AG09319 (cell line): ENCODE data around the gene WWTR1.

Experiments
- DNase-seq: peaks from one replicate; pipeline ENCODE4 v3.0.0-alpha.2; 2010; ENCODE audit warnings: low read depth; ENCODE audit errors: extremely low read depth
- TF ChIP-seq, protein P1 (sequence below): IDR thresholded peaks from 2 replicates; pipeline ENCODE4 v1.5.1; 2011; ENCODE audit warnings: low read depth, mild to moderate bottlenecking, inconsistent platforms, low read length, moderate library complexity

The WWTR1 gene

DNA sequence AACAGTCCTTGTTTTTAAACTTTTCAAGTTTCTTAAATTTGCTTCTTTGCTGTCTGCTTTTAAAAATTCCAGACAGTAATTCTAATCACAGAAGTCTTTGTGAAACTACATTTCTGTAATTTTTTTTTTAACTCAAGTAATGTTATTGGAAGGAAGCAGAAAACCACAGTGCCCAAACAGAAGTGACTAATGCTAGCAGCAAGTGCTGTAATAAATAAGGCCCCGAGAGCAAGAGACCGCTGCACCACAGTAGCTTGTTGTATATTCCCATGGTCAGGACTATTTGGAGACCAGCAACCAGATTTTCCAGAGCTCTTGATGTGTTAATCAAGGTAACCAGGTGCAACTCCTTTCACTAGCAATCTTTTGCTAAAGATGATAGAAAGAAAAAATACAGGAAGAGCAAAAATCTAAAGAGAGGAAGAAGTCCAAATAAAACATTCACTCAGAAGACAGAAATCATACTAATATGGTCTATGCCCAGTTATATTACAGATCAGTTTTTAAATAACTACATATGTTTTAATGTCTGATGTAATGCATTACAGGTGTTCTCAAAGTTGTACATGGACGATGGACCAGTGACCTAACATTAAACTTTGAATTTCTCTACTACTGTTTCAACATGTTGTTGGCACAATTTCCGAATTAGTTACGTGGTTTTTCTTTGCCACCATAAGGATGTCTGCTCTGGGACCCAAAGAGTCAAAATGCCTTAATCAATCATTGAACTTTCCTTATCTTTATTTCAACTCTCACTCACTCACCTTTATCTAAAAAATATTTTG lies 36.4 kb downstream of the WWTR1 start:
- peak; percentile 57 for DNase-seq
- TF ChIP-seq, protein P1, sequence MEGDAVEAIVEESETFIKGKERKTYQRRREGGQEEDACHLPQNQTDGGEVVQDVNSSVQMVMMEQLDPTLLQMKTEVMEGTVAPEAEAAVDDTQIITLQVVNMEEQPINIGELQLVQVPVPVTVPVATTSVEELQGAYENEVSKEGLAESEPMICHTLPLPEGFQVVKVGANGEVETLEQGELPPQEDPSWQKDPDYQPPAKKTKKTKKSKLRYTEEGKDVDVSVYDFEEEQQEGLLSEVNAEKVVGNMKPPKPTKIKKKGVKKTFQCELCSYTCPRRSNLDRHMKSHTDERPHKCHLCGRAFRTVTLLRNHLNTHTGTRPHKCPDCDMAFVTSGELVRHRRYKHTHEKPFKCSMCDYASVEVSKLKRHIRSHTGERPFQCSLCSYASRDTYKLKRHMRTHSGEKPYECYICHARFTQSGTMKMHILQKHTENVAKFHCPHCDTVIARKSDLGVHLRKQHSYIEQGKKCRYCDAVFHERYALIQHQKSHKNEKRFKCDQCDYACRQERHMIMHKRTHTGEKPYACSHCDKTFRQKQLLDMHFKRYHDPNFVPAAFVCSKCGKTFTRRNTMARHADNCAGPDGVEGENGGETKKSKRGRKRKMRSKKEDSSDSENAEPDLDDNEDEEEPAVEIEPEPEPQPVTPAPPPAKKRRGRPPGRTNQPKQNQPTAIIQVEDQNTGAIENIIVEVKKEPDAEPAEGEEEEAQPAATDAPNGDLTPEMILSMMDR, result no peak

DNA sequence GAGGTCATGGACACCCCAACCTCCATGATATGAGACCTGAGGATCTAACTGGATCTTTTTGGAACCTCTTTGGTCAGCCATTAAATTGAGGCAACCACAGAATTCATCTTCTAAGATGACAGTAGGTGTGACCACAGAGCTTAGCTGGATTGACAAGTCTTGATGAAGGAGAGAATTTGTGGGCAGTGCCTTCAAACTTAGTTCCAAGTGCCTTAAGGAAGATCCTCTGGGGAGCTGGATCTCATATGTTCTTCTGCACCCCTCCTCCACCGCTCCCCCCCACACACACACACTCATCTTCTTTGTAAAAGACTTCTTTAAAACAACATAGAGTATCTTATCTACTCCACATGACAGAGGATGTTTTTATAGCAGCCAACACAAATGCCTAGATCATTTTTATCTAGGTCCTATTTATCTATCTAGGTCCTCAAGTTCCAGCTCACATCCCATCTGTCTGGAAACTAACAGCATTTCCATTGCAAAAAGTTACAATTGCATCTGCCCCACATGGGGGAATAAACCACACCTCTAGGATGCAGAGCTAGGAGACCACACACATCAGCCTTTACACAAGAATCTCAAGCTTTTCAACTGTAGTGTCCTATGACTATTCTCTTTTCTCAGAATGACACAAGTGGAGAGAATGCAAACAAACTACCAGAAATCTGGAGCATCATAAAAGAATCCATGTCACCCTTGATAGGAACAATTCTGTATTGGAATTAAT lies 37.4 kb downstream of the WWTR1 start:
- DNase-seq, result no peak
- TF ChIP-seq, protein P1, result no peak

DNA sequence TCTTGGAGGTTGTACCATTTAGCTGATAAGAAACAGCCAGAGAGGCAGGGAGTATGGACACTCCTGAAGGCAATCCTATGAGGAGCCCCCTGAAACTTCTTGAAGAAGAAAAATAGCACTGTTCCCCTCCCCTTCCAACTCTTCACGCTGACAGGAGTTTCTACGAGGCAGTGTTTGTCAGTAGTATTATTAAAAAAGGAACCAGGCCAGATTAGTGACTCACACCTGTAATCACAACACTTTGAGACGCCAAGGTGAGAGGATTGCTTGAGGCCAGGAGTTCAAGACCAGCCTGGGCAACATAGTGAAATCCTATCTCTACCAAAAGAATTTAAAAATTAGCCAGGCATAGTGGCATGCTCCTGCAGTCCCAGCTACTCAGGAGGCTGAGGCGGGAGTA lies 38.7 kb downstream of the WWTR1 start:
- TF ChIP-seq, protein P1, result no peak
- DNase-seq, result no peak

GRCh38 chr3:149618151-149619123 lies 39.4 kb downstream of the WWTR1 start:
- TF ChIP-seq, protein P1, result no peak
- no peak for DNase-seq

DNA sequence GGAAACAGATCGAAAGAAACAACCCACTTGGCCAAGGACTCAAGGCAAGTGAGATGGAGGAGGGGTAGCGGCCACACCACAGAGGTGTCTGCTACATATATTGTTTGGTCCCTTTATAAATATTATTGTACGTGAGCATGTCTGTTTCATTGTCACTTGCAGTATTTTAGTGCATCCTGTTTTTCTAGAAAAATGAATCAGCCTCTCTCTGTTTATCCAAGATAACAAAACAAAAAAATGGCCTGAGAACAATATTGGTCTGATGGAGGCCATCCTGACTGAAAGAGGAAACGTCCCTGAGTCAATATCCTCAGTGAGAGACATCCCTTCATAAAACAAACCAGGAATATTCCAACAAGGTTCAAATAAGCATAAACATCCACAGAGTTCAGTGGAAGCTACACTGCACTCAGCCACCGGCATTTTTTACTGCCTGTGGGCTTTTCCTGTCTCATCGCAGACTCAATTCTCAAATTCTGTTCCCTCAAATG lies 42.0 kb downstream of the WWTR1 start:
- TF ChIP-seq, protein P1, result no peak
- no peak for DNase-seq

DNA sequence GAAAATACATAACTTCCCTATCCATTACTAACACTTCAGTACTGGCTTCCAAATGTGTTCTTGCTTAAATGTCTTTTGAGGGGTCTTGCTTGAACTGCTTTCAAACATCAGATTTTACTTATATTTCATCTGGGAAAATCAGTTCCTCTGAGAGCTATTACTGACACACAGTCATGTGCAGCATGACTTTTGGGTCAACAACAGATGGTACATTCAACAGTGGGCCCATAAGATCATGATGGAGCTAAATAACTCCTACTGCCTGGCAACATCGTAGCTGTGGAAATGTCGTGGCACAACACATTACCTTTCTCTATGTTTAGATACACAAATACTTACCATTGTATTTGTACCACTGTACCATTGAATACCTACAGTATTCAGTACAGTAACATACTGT lies 43.8 kb downstream of the WWTR1 start:
- TF ChIP-seq, protein P1, result no peak
- no peak for DNase-seq
